HG03095 (cell line): ENCODE results near the gene ATP6AP1.

Source experiments
- ATAC-seq: cut with Tn5 transposase; IDR thresholded peaks from one replicate; pipeline ENCODE4 v1.9.1; 2021; ENCODE audit warnings: moderate library complexity; ENCODE audit not compliant: unreplicated experiment

The ATP6AP1 gene

GRCh38 chrX:154443992-154444754 is 15.7 kb downstream of the ATP6AP1 start, which contains the start of gene FAM50A:
Gene FAM50A, plus strand, starts transcription at chrX:154444141. Its CDS starts 95 bp downstream, at chrX:154444236.
- peak; percentile 49 for ATAC-seq

- no peak for ATAC-seq
Observed at GRCh38 chrX:154444755-154445246, 16.3 kb downstream of the ATP6AP1 start.

DNA sequence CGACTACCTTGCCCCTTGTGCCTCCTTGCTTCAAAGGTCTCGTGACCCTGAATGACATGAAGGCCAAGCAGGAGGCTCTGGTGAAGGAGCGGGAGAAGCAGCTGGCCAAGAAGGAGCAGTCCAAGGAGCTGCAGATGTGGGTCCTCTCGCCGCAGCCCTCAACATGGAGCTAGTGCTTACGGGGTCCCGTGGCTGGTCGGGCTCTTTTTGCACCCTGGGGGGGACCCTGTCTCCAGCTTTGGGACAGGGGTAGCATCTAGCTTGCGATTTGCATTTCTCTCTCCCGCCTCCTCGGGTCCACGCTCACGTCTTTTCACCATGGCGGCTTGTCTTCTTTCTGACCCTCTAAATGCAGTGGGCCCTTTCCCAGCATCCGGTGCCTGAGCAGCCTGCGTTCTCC is 17.3 kb downstream of the ATP6AP1 start:
- no peak for ATAC-seq

DNA sequence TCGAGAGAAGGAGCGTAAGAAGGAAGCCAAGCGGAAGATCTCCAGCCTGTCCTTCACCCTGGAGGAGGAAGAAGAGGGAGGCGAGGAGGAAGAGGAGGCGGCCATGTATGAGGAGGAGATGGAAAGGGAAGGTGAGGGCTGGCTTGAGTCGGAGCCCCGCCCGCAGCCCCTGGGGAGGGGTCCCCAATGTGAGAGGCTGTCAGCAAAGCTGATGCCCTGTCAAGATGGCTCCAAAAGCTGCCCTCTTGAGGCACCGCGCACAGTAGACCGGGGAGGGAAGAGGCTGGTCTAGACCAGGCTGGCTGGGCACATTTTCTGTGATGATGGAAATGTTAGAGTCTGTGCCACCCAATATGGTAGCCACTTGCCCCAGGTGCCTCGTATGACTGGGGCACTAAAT is 18.0 kb downstream of the ATP6AP1 start:
- no peak for ATAC-seq

DNA sequence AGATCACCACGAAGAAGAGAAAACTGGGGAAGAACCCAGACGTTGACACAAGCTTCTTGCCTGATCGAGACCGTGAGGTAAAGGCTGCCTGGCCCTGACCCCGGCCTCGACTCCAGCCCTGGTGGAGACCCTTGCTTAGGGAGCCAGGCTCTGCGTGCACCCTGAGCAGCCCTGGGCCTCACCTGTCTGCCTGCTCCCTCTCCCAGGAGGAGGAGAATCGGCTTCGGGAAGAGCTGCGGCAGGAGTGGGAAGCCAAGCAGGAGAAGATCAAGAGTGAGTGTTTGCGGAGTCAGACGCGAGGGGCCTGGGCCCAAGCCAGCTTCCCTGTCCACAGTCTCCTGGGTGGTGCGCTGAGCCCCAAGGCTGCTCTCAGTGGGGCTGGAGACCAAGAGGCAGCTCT is 20.0 kb downstream of the ATP6AP1 start:
- no peak for ATAC-seq

DNA sequence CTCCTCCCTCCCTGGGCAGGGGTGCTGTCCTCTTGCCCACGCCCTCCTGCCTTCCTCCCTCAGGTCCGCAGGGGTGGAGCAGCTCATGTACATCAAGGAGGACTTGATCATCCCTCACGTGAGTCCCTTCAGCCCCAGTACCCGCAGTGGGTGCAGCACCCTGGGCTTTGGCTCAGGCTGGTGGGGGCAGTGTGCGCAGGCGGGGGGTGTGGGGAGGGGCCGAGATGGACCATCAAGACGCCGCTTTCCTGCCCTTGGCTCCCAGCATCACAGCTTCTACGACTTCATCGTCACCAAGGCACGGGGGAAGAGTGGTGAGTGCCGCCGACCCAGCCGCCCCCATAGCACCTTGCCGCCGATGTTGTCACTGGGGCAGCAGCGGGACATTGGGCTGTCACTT is 21.1 kb downstream of the ATP6AP1 start:
- no peak for ATAC-seq

- no peak for ATAC-seq
Observed at GRCh38 chrX:154450312-154450711, 21.8 kb downstream of the ATP6AP1 start.

- no peak for ATAC-seq
Observed at GRCh38 chrX:154452823-154453222, 24.3 kb downstream of the ATP6AP1 start.

DNA sequence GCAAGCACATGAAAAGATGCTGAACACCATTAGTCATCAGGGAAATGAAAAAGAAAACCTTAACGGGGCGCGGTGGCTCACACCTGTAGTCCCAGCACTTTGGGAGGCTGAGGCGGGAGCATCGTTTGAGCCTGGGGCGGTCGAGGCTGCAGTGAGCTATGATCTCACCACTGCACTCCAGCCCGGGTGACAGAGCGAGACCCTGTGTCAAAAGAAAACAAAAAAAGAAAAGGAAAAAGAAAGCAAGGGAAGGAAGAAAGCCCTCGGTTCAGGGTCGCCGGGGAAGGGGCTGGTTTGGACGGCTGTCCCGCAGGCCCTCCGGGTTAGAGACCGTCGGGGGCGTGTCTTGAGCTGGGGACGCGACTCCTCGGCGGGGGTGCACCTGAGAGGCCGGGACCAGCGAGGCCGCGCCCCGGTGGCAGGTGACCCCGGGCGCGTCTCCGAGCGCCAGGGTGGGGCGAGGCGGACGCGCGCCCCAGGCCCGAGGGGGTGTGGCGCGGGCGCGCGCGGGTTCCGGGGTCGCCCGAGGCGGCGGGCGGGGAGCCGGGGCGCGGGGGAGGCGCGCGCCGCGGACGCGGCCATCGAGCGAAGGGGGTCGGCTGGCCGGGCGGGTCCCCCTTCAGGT is 29.1 kb downstream of the ATP6AP1 start:
- no peak for ATAC-seq

DNA sequence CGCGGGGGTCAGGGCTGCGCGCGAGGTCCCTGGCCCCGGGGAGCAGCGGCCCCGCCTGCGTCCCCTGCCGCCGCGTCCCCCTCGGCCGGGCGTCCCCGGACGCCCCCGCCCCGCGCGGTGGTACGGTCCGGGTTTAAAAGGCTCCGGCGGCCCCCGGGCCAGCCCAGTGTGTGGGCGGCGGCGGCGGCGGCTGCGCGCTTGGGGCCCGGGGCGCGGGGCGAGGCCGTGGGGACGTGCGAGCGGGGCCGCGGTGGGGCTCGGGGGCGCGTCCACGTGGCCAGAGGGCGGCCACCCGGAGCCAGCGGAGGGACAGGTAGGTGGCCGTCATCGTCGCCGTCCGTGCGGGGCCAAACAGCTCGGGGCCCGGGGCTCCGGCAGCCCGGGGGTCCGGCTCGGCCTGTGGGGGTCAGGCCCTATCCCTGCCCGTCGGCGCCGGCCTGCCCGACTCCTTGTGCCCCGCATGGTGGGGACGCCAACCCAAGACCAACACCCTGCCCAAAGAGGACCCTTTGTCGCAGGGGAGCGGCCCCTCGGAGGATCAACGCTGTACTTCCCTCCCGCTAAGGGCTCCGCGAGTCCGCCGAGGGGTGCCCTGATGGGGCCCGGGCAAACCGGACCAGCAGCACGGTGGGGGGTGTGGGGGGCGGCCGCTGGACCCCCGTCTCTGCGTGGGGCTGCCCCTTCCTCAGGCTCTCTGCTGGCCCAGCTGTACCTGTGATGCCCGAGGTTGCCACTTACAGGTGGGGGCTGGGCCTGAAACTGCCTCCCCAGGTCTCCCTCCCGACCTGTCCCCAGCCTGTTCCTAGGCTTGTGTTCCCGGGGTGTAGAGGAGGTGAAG is 29.9 kb downstream of the ATP6AP1 start, which contains the start of gene PLXNA3:
Gene PLXNA3 (plus strand): TSS at position 166 of the 838 bp plus-strand sequence. CDS start 1,903 bp downstream, outside the sequence.
- no peak for ATAC-seq

- no peak for ATAC-seq
Observed at GRCh38 chrX:154458954-154459778, 30.7 kb downstream of the ATP6AP1 start.

GRCh38 chrX:154459832-154460231 is 31.4 kb downstream of the ATP6AP1 start:
- ATAC-seq: no peak

DNA sequence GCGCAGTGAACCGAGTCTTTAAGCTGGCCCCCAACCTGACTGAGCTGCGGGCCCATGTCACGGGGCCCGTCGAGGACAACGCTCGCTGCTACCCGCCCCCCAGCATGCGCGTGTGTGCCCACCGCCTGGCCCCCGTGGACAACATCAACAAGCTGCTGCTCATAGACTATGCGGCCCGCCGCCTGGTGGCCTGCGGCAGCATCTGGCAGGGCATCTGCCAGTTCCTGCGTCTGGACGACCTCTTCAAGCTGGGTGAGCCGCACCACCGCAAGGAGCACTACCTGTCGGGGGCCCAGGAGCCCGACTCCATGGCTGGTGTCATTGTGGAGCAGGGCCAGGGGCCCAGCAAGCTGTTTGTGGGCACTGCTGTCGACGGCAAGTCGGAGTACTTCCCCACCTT is 31.8 kb downstream of the ATP6AP1 start:
- no peak for ATAC-seq

DNA sequence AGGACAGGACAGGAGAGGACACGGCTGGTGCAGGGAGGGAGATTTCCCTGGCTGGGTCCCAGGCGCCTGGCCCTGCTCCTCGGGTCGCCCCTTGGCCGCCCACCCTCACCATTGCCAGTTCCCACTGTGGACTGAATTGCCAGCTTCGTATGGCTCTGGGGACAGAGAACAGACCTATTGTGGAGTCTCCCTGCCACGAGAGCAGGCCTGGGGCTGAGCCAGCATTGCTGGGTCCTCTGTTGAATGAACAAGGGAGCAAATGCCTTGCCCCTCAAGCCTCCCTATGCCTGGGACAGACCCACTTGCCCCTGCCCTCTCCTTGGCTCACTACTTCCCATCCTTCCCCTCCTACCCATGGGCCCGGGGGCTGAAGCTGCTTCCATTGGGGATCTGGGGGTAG is 33.9 kb downstream of the ATP6AP1 start:
- no peak for ATAC-seq

DNA sequence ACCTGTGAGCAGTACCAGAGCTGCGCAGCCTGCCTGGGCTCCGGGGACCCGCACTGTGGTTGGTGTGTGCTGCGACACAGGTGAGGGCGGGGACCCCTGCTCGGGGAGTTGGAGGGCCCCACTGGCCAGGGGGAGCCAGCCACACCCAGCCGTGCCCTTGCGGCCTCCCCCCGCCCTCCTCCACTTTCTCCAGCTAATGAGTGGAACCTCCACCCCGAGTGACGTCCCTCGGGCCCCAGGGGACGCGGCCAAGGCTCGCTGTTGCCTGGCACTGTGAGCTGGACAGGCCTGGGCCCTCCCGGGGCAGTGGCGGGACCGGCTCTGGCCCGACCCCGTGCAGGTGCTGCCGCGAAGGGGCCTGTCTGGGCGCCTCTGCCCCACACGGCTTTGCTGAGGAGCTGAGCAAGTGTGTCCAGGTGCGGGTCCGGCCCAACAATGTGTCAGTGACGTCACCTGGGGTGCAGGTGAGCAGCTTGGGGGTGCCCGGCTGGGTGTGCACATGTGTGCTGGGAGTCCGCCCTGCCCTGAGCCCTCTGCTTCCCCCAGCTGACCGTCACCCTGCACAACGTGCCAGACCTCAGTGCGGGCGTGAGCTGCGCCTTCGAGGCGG is 35.2 kb downstream of the ATP6AP1 start:
- ATAC-seq: no peak

DNA sequence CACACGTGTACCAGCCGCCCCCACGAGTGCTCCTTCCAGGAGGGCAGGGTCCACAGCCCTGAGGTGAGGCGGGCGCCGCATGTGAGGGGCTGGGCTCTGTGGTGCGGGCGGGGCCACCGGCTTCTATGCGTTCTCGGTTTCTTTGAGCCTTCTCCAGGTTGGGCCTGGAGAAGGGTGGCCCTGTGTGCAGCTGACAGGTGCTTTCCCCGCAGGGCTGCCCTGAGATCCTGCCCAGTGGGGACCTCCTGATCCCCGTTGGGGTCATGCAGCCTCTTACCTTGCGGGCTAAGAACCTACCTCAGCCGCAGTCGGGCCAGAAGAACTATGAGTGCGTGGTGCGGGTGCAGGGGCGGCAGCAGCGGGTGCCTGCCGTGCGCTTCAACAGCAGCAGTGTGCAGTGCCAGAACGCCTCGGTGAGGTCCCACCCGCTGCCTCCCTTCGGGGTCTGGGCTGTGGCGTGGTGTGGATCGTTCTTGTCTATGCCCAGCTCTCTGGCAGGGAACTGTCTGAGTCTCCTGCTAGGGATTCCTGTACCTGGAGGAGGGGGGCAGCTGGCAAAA is 36.4 kb downstream of the ATP6AP1 start:
- no peak for ATAC-seq

- ATAC-seq: no peak
Observed at GRCh38 chrX:154465601-154466000, 37.1 kb downstream of the ATP6AP1 start.

DNA sequence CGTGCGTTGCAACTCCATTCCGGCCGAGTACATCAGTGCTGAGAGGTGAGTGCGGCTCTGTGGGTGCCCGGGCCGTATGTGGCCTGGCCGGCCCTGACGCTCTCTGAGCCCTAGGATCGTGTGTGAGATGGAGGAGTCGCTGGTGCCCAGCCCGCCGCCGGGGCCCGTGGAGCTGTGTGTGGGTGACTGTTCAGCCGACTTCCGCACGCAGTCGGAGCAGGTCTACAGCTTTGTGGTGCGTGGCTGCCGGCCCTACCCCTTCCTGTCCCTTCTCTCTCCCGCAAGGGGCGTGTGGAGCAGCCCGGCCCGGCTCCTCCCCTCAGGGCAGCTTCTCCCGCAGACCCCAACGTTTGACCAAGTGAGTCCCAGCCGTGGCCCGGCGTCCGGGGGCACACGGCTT is 37.6 kb downstream of the ATP6AP1 start:
- no peak for ATAC-seq

GRCh38 chrX:154466907-154467306 is 38.4 kb downstream of the ATP6AP1 start:
- no peak for ATAC-seq

- no peak for ATAC-seq
Observed at GRCh38 chrX:154467556-154467955, 39.1 kb downstream of the ATP6AP1 start.
